AG04449 (cell line): ENCODE data around the gene STRIT1.

Experiments
- CTCF ChIA-PET: fragments of 350-600 bp; formaldehyde crosslinking; extraction: SDS; loops from one replicate; lab custom pipeline; 2021; ENCODE audit warnings: antibody characterized with exemption; lab: Yijun Ruan, JAX
- POLR2A ChIA-PET: fragments of 400-600, 350-600 bp; formaldehyde crosslinking; extraction: SDS; loops from one replicate; lab custom pipeline; 2020; ENCODE audit warnings: antibody characterized with exemption, inconsistent platforms; lab: Yijun Ruan, JAX
- DNase-seq: peaks from one replicate; pipeline ENCODE4 v3.0.0-alpha.2; 2010; ENCODE audit warnings: low read depth, low spot score
- H3K4me3 ChIP-seq: 2 replicates; pipeline ENCODE4 v1.5.1; 2011; ENCODE audit warnings: low read depth, mild to moderate bottlenecking, control low read depth, low read length
- CTCF ChIP-seq: IDR thresholded peaks from one replicate; pipeline ENCODE4 v1.5.1; 2011; ENCODE audit warnings: mild to moderate bottlenecking, moderate library complexity, low read length, control low read depth, inconsistent platforms; ENCODE audit not compliant: insufficient read depth; ENCODE audit errors: missing control alignments

STRIT1 gene

GRCh38 chr3:155302891-155303290 is 9.4 kb upstream of the STRIT1 start:
- TF ChIP-seq CTCF: no peak
- ChIA-PET CTCF (interaction anchor here (1.2 to 1.5 kb wide), 2 partner anchors 20 to 348 kb away, joined by 3 to 4 read pairs; no protein-coding TSS in a partner anchor), POLR2A (no interaction called here)
- H3K4me3 ChIP-seq: no peak overlapping the region
- no peak for DNase-seq

- CTCF ChIA-PET: interaction anchor here (1.2 kb wide), 1 partner anchor 21 kb away, joined by 4 read pairs; no protein-coding TSS in a partner anchor
- no peak overlapping the region for H3K4me3 ChIP-seq
- DNase-seq: no peak
- TF ChIP-seq CTCF: no peak
- POLR2A ChIA-PET: no interaction called here
These were observed 9.0 kb upstream of the STRIT1 start for GRCh38 chr3:155302481-155302880.

GRCh38 chr3:155297100-155297499 is 3.6 kb upstream of the STRIT1 start:
- POLR2A ChIA-PET: no interaction called here
- CTCF ChIA-PET: interaction anchor here (1.2 kb wide), 1 partner anchor 13 kb away, joined by 3 read pairs; no protein-coding TSS in a partner anchor
- no peak overlapping the region for H3K4me3 ChIP-seq

GRCh38 chr3:155296413-155296812 is 2.9 kb upstream of the STRIT1 start:
- POLR2A ChIA-PET: no interaction called here
- no peak overlapping the region for H3K4me3 ChIP-seq
- DNase-seq: no peak
- CTCF ChIA-PET: no interaction called here
- TF ChIP-seq CTCF: no peak

More at GRCh38 chr3:155297100-155297499, 3.6 kb upstream of the STRIT1 start:
- no peak for DNase-seq
- no peak for TF ChIP-seq CTCF

GRCh38 chr3:155292693-155293092 is 790 bp downstream of the STRIT1 start:
- H3K4me3 ChIP-seq: no peak overlapping the region
- no peak for TF ChIP-seq CTCF
- DNase-seq: no peak
- ChIA-PET CTCF (no interaction called here), POLR2A (no interaction called here)

- no peak for TF ChIP-seq CTCF
- ChIA-PET POLR2A (no interaction called here), CTCF (no interaction called here)
- no peak for DNase-seq
- H3K4me3 ChIP-seq: no peak overlapping the region
These were observed 1.4 kb downstream of the STRIT1 start for GRCh38 chr3:155292133-155292532.
